Subcutaneous abdominal adipose tissue (tissue), 5 donors: Measurements from ENCODE around the gene IGSF11.
A peak's percentile ranks its signal among the peaks of the same experiment; 100 is the strongest.

Experiments used
- H3K27ac ChIP-seq: one replicate; pipeline ENCODE4 v1.7.0; 2013; ENCODE audit warnings: low read depth, mild to moderate bottlenecking, inconsistent platforms, low read length, moderate library complexity
- H3K27me3 ChIP-seq, 5 donors: one replicate each; pipeline ENCODE4 v1.7.0; 2013; ENCODE audit warnings: low read length in 5 of 5, inconsistent platforms in 1 of 5; ENCODE audit not compliant: control insufficient read depth in 5 of 5, insufficient read depth in 4 of 5
- H3K36me3 ChIP-seq, 5 donors: one replicate each; pipeline ENCODE4 v1.7.0; 2013; ENCODE audit warnings: low read length in 5 of 5; ENCODE audit not compliant: control insufficient read depth in 5 of 5, insufficient read depth in 5 of 5
- H3K4me1 ChIP-seq, 5 donors: one replicate each; pipeline ENCODE4 v1.7.0; 2013; ENCODE audit warnings: low read length in 5 of 5, mild to moderate bottlenecking in 3 of 5, moderate library complexity in 1 of 5; ENCODE audit not compliant: control insufficient read depth in 5 of 5, insufficient read depth in 5 of 5
- H3K4me3 ChIP-seq, 5 donors: one replicate each; pipeline ENCODE4 v1.7.0; 2013; ENCODE audit warnings: low read length in 5 of 5, low read depth in 1 of 5
- H3K9ac ChIP-seq, 5 donors: one replicate each; pipeline ENCODE4 v1.7.0; 2013; ENCODE audit warnings: low read length in 5 of 5, mild to moderate bottlenecking in 4 of 5, moderate library complexity in 3 of 5
- H3K9me3 ChIP-seq, 5 donors: one replicate each; pipeline ENCODE4 v1.7.0; 2013; ENCODE audit warnings: low read length in 5 of 5; ENCODE audit not compliant: control insufficient read depth in 5 of 5
- donor health status: healthy.
- donor health status: healthy.
- donor health status: healthy.
- donor health status: healthy.
- donor health status: healthy.

IGSF11 gene

GRCh38 chr3:118941236-118941635, 93.4 kb downstream of the IGSF11 start:
- H3K27ac ChIP-seq = no peak overlapping the region
- H3K9me3 ChIP-seq = no peaks in the 10 kb centered on the region
- no peaks in the 10 kb centered on the region for H3K36me3 ChIP-seq
- no peak overlapping the region for H3K4me3 ChIP-seq
- no peak overlapping the region for H3K9ac ChIP-seq
- peaks cover 0 to 10% (median 4%) of the 10 kb centered on the region in 5 donors for H3K4me1 ChIP-seq
- no peaks in the 10 kb centered on the region for H3K27me3 ChIP-seq

DNA sequence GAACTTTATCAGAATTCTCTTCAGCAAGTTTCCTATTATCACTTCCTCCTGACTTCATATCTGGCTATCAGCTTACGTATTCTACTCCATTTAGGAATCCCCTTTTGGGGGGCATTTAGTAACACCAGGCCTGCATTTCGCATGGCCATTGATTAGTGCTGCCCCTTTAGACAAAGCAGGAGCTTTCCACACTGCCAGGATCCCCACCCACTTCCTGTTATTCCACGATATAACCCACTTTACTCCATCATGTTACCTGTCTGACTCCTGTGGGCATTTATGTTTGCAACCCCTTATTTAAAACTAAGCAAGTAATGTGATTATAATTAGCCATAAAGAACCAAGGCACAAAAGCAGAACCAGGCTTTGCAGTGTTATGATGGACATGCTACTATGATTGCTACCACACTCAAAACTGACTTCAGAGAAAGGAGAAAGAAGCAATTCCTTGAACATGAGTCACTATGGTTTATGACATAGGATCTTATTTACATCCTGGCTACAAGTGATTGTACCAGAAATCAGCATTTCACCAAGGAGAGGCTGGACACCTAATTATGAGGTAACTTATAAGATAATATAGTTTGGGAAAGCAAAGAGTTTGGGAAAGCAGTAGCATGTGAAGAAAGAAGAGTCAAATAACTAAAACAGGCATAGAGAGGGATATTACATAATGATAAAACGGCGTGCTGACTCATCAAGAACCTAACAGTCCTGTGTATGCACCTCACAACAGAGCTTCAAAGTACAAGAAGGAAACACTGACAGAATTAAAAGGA, 96.3 kb downstream of the IGSF11 start:
- H3K4me3 ChIP-seq = no peak overlapping the region
- no peaks in the 10 kb centered on the region for H3K27me3 ChIP-seq
- no peaks in the 10 kb centered on the region for H3K9me3 ChIP-seq
- H3K9ac ChIP-seq = no peak overlapping the region
- no peaks in the 10 kb centered on the region for H3K36me3 ChIP-seq
- peaks cover 0 to 14% (median 4%) of the 10 kb centered on the region in 5 donors for H3K4me1 ChIP-seq
- H3K27ac ChIP-seq = no peak overlapping the region

DNA sequence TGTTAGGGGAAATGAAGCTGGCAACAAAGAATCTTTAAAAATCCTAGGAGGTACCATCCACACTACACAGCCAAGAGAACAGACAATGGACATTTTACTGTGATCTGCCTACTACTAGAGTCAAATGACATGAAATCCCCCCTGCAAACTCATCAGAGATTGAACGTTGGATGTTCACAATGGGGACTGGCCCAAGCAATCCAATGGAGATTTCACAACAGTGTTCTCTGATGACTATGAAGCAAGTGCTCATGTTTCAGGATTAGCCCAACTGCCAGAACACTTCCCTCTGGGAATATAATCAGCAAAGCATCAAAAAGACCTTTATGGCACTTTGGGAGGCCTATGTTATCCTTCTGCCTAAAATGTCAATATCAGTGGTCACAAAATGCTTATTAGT, 97.8 kb downstream of the IGSF11 start:
- Histone ChIP-seq H3K27me3 (no peaks in the 10 kb centered on the region), H3K9ac (no peak overlapping the region), H3K36me3 (no peaks in the 10 kb centered on the region), H3K4me3 (no peak overlapping the region), H3K9me3 (no peaks in the 10 kb centered on the region), H3K27ac (no peak overlapping the region), H3K4me1 (peaks cover 0 to 22% (median 10%) of the 10 kb centered on the region in 5 donors)

DNA sequence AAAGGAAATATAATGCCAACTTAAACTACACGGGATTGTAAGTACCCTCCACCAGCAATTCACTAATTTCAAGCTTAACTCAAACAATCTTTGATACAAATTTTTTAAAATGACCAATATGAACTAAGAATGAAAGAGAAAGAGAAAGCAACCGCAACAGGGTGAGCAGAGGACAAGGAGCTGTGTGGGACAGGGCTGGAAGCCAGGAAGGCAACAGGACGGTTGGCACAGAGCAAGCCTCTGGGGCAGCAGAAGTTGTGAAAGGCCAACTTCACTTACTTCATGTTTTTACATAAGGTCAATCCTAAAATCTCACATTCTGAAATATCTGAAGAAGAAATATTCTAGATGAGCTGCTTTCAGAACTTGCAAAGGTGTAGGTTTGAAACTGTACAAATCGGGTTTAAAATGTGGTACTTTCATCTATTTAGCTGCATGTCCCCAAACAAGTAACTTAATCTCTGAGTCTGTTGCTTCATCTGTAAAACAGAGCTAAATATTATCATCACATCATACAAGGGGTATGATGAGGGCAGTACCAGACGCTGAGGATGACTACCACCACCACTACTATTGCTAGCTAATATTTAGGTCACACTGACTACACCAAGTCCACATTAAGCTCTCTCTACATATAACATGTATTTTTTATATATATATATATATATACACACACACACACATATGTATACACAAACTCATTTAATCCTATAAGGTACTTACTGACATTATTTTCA, 101.7 kb downstream of the IGSF11 start:
- no peak overlapping the region for H3K4me3 ChIP-seq
- no peaks in the 10 kb centered on the region for H3K9me3 ChIP-seq
- H3K36me3 ChIP-seq = no peaks in the 10 kb centered on the region
- no peak overlapping the region for H3K9ac ChIP-seq
- H3K27ac ChIP-seq = peak overlapping the region; percentile 4
- H3K27me3 ChIP-seq = no peaks in the 10 kb centered on the region
- H3K4me1 ChIP-seq = peaks cover 0 to 22% (median 10%) of the 10 kb centered on the region in 5 donors

- H3K27ac ChIP-seq = no peak overlapping the region
These were observed 102.7 kb downstream of the IGSF11 start for GRCh38 chr3:118931996-118932395.

DNA sequence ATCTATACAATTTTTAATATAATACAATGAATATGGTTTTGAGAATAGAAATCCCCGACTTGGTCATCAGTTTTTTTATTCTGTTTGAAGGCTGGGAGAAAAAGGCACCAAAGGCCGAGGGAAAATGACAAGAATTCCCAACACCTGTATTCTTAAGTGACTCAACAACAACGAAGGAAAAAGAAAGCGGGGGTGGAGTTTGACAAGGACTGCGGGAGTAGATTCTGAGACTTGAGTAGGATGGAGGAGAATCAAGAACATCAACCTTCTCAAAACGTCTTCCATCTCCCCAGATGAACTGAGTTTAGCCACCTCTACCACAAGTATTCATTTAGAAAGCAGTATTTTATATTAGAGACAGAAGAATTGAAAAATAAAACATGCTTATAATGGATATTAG, 107.2 kb downstream of the IGSF11 start:
- Histone ChIP-seq H3K4me1 (peaks cover 0 to 2% (median 0%) of the 10 kb centered on the region in 5 donors), H3K9me3 (no peaks in the 10 kb centered on the region), H3K36me3 (no peaks in the 10 kb centered on the region), H3K9ac (no peak overlapping the region), H3K27ac (no peak overlapping the region), H3K4me3 (no peak overlapping the region), H3K27me3 (no peaks in the 10 kb centered on the region)

More at GRCh38 chr3:118931996-118932395, 102.7 kb downstream of the IGSF11 start:
- H3K4me1 ChIP-seq = peaks cover 0 to 18% (median 10%) of the 10 kb centered on the region in 5 donors
- no peak overlapping the region for H3K4me3 ChIP-seq
- H3K9me3 ChIP-seq = no peaks in the 10 kb centered on the region
- no peak overlapping the region for H3K9ac ChIP-seq
- no peaks in the 10 kb centered on the region for H3K36me3 ChIP-seq
- no peaks in the 10 kb centered on the region for H3K27me3 ChIP-seq

GRCh38 chr3:118912188-118912587, 122.5 kb downstream of the IGSF11 start:
- H3K27me3 ChIP-seq = no peaks in the 10 kb centered on the region
- no peak overlapping the region for H3K9ac ChIP-seq
- no peak overlapping the region for H3K4me3 ChIP-seq
- no peaks in the 10 kb centered on the region for H3K9me3 ChIP-seq
- no peak overlapping the region for H3K27ac ChIP-seq
- H3K4me1 ChIP-seq = no peaks in the 10 kb centered on the region
- no peaks in the 10 kb centered on the region for H3K36me3 ChIP-seq

- H3K27ac ChIP-seq = no peak overlapping the region
- no peaks in the 10 kb centered on the region for H3K9me3 ChIP-seq
- H3K4me3 ChIP-seq = no peak overlapping the region
- no peaks in the 10 kb centered on the region for H3K27me3 ChIP-seq
- no peaks in the 10 kb centered on the region for H3K4me1 ChIP-seq
- no peak overlapping the region for H3K9ac ChIP-seq
- H3K36me3 ChIP-seq = no peaks in the 10 kb centered on the region
These were observed 124.3 kb downstream of the IGSF11 start for GRCh38 chr3:118910332-118910731.

DNA sequence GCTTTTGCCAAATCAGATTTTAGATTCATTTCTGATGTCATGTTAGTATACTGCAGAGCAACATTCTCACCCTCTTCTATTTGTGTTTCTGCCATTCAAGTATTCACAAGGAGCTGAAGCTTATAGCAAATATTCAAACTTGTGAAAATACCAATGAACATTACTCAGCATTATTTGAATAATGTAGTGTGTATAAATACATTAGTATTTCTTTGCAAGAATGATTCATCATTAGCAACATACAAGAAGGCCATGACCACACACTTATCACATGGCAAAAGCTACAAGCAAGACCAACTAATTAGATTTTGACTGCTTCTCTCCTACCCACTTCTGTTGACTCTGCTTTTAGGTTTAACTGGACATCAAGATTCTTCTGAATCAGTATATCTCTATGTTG, 124.9 kb downstream of the IGSF11 start:
- Histone ChIP-seq H3K9me3 (no peaks in the 10 kb centered on the region), H3K4me3 (no peak overlapping the region), H3K27me3 (no peaks in the 10 kb centered on the region), H3K36me3 (no peaks in the 10 kb centered on the region), H3K27ac (no peak overlapping the region), H3K4me1 (no peaks in the 10 kb centered on the region), H3K9ac (no peak overlapping the region)

DNA sequence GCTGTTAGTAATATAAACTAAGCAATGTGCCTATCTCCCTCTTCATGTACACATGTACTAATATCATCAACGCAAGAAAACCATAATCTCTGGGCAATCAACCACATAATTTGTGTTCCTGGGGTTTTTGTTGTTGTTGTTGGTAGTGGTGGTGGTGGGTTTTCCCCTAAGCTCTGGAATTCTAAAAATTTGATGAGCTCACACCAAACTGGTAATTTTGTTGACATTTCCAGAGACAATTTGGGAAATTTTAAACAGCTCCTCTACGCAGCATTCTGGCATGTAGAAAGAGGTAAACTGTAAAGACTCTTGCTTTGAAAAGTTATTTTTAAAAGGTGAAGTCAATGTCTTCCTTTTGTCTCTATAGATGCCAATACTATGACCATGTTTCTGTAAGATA, 126.7 kb downstream of the IGSF11 start:
- H3K27me3 ChIP-seq = no peaks in the 10 kb centered on the region
- H3K4me1 ChIP-seq = no peaks in the 10 kb centered on the region
- no peaks in the 10 kb centered on the region for H3K9me3 ChIP-seq
- no peak overlapping the region for H3K9ac ChIP-seq
- H3K4me3 ChIP-seq = no peak overlapping the region
- H3K36me3 ChIP-seq = no peaks in the 10 kb centered on the region
- no peak overlapping the region for H3K27ac ChIP-seq
